ENCODE measurements around the gene TSC2.
"Not testable (repeated sequence)": the region's sequence is repeated elsewhere in the genome, so short reads cannot be mapped to it uniquely, and the experiment has no call there.

TSC2 gene

DNA sequence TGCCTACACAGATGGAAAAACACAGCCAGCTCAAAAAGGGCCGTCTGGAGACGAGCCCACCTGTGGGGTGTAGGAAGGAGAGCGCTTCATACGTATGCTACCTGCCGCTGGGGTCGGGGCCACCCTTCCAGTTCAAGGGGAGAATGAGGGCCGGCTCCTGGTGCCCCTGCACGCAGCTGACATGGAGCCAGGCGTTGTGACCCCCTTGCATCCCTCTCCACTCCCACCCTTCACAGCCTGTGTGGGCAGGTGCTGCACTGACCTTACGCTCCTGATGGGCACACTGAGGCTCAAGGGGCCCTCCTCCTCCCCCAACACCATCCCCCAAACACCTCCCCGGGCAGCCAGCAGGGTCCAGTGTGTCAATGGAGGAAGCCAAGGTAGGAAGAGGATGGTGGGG is 77.8 kb downstream of the TSC2 start:
- not testable (repeated sequence) for DNase-seq

DNA sequence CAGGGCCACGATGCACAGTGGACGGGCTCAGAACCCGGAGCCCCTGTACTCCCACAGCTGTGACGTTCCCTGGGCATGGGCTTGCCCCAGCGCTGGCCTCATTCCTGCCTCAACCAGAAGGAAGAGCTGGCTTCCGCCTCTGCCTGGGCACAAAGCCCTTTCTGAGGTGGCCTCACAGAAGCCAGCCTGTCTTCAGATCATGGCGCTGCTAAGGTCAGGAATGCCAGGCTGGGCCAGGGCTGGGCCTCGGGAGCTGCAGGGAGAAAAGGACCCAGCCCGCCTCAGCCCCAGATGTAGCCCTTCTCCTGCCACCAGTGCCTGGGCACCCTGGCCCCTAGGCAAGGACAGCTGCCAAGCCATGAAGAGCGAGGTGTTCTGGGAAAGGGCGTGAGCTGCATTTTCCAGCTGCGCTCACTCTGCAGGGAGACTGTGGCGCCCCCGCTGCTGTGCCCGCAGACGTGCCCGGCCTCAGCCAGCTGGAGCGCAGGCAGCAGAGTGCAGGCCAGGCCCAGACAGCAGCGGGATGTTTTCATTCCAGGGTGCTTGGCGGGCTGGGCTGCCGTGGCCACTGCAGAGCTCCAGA is 78.5 kb downstream of the TSC2 start:
- DNase-seq: not testable (repeated sequence)

- DNase-seq: not testable (repeated sequence)
Observed at GRCh38 chr16:2126928-2127556, 79.3 kb downstream of the TSC2 start.

DNA sequence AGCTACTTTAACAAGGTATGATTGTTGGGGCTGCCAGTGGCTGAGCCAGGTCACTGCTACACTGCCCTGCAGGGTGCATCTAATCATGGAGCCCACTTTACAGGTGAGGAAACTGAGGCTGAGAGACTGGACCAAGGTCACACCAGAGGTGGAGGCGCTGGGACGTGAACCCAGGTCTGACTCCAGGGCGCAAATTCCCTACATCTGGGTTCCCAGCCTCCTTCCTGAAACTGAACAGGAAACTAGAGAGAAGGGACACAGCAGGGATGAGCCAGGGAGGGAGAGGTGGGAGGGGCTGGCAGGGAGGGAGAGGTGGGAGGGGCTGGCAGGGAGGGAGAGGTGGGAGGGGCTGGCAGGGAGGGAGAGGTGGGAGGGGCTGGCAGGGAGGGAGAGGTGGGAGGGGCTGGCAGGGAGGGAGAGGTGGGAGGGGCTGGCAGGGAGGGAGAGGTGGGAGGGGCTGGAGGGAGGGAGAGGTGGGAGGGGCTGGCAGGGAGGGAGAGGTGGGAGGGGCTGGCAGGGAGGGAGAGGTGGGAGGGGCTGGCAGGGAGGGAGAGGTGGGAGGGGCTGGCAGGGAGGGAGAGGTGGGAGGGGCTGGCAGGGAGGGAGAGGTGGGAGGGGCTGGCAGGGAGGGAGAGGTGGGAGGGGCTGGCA is 80.0 kb downstream of the TSC2 start:
- DNase-seq: peak; percentile 30

- not testable (repeated sequence) for DNase-seq
Observed at GRCh38 chr16:2129251-2129650, 81.5 kb downstream of the TSC2 start.

DNA sequence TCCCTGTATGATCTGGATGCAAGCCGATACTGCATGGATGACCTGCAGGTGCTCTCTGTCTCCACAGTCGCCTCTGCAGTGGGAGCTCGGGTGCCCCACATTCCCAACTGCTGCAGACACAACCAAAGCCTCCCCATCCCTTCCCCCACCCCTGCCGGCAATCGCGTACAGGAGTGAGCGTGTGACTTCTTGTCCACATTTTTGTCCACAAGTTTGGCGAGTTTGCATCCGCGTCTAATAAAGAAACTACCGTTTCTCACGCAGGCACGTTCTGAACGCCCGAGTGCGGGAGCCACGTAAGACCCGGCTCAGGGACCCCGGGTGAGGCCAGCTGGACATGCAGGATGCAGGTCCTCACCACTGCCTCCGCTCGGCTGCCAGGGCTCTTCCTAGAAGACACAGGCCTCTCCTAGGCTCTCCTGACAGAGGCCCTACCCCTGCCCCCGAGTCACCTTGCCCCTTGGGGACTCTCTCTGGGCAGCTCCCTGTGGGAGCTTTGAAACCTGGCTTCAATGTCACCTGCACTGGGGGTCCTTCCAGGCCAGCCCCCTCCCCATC is 82.2 kb downstream of the TSC2 start:
- not testable (repeated sequence) for DNase-seq

DNA sequence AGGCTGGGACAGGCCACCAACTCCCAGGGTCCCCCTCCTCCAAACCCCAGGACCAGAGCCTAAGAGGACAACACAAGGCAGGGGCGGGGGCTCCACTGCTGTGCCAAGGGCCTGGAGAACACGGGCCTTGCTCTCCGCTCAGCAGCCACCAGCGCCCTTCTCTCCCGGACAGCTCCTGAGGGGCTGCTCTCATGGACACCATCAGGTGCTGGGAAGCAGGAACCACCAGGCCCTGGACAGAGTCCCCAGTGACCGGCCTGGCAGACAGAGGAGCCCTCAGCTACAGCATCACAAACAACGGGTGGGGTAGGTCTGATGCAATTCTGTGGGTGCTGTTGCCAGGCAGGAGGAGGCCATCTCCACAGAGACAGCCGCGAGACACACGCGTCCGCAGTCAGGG is 86.0 kb downstream of the TSC2 start:
- not testable (repeated sequence) for DNase-seq

DNA sequence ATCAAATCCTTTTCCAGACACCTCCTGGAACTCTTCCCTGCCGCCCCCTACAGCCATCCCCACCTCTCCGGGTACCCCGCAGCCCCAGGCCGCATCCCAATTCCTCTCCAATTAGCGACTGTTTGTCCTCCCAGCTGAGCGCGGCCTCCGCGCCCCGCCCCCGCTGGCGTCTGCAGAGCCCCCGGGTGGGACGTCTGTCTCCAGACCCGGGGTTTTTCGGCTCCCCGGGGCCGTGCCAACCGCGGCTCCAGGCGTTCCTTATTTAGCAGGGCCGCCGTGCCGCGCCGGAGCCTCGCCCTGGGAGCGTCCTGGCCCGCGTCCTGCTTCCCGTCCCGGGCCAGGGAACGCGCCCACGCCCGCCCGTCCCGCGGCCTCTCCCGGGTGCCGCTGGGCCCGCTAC is 87.3 kb downstream of the TSC2 start:
- not testable (repeated sequence) for DNase-seq

DNA sequence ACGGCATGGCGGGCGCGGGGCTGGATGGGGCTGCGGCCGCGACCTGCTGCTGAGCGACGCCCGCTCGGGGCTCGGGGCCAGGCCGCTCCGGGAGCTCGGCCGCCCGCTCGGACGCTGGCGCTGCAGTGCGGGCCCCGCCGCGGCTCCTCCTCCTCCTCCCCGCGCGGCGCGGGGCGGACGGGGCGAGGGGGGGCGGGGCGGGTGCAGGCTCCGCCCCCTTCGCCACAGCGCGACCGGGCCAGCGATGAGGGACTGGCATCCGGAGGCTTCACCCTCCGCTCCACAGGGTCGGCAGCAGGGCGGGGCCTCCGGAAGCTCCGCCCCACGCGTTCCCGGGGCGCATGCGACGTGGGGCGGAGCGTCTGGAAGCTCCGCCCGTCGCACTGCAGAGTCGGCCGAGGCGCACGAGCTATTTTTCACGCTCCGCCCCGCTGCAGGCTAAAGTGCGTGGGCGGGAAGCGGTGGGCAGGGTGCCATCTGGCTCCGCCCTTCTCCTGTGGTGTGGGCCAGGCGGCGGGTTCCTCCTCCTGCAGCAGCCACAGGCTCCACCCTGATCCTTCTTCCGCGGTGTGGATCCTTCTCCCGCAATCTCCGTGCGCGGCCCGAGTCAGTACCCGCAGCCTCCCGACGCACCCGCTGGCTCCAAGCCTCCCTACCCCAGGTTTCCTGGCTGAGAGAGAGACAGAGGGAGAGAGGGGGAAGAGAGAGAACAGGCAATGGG is 88.1 kb downstream of the TSC2 start, which contains the start of gene PKD1:
TSS of gene PKD1 (minus strand) at position 129 of the 721 bp plus-strand sequence. CDS start 209 bp downstream, outside the sequence.
- DNase-seq: peak; percentile 28
